B cell (primary cell): ENCODE measurements around the gene DNAH8. TPM values are rescaled to one million over a fixed set of nuclear protein-coding genes. Genes with fewer than 3 reads are reported as not detected.

Experiments
- ATAC-seq: fragments of 200-7000 bp; cut with Tn5 transposase; one replicate; pipeline ENCODE4 v1.10.0; 2021; ENCODE audit warnings: low read depth, mild to moderate bottlenecking, moderate number of reproducible peaks, moderate library complexity
- CTCF ChIA-PET: fragments of 350-600 bp; sonication (Branson Sonifier 250); formaldehyde crosslinking; loops from one replicate; lab custom pipeline; 2021; ENCODE audit warnings: antibody characterized with exemption, inconsistent platforms; lab: Charles Lee
- POLR2A ChIA-PET: fragments of 350-600 bp; sonication (Branson Sonifier 250); formaldehyde crosslinking; loops from one replicate; lab custom pipeline; 2021; ENCODE audit warnings: antibody characterized with exemption; lab: Charles Lee
- DNase-seq: peaks from one replicate; pipeline ENCODE4 v3.0.0; 2013
- H2AFZ ChIP-seq: 2 replicates; pipeline ENCODE4 v1.6.1; 2012; ENCODE audit warnings: mild to moderate bottlenecking, low read depth, low read length; ENCODE audit not compliant: insufficient read depth, poor library complexity, severe bottlenecking
- H3K27ac ChIP-seq, 2 donors: 1 replicate in 1 of 2; 2 replicates in 1 of 2; pipeline ENCODE4 v1.5.1; 2012 to 2013; ENCODE audit warnings: low read length in 2 of 2, mild to moderate bottlenecking in 2 of 2, moderate library complexity in 1 of 2
- H3K27me3 ChIP-seq, 4 experiments: fragments of 200-600 bp in 1 of 4; sonication (generic) in 1 of 4; replicated peaks in 1 of 4; 1 replicate in 2 of 4; 2 replicates in 2 of 4; pipeline versions ENCODE4 v1.6.1 to v1.7.0; 2013 to 2016; ENCODE audit warnings: low read length in 3 of 4, mild to moderate bottlenecking in 2 of 4, mixed read lengths in 1 of 4, moderate library complexity in 1 of 4; ENCODE audit not compliant: insufficient read depth in 4 of 4, control insufficient read depth in 3 of 4; ENCODE audit errors: control extremely low read depth in 1 of 4
- H3K36me3 ChIP-seq, 2 experiments: replicated peaks in 1 of 2; 1 replicate in 1 of 2; 2 replicates in 1 of 2; pipeline versions ENCODE4 v1.6.1 to v1.7.1; 2013; ENCODE audit warnings: low read length in 1 of 2; ENCODE audit not compliant: insufficient read depth in 2 of 2, control insufficient read depth in 1 of 2; ENCODE audit errors: control extremely low read depth in 1 of 2, extremely low read depth in 1 of 2
- H3K4me1 ChIP-seq, 2 donors: fragments of 200-600 bp in 1 of 2; sonication (generic) in 1 of 2; 1 replicate in 1 of 2; 2 replicates in 1 of 2; pipeline versions ENCODE4 v1.5.1 to v1.6.1; 2013 to 2017; ENCODE audit warnings: low read length in 2 of 2; ENCODE audit not compliant: control insufficient read depth in 2 of 2, insufficient read depth in 2 of 2
- H3K4me2 ChIP-seq: replicated peaks from 2 replicates; pipeline ENCODE3; 2012; ENCODE audit warnings: mild to moderate bottlenecking, low read depth, low read length; ENCODE audit not compliant: poor library complexity, severe bottlenecking
- H3K4me3 ChIP-seq, 5 experiments: fragments of 200-600 bp in 1 of 5; sonication (generic) in 1 of 5; 1 replicate in 3 of 5; 2 replicates in 2 of 5; pipeline versions ENCODE4 v1.5.1 to v1.7.0; 2011 to 2016; ENCODE audit warnings: low read length in 4 of 5, mild to moderate bottlenecking in 4 of 5, low read depth in 2 of 5, control low read depth in 1 of 5, moderate library complexity in 1 of 5; ENCODE audit not compliant: insufficient read depth in 1 of 5; ENCODE audit errors: control extremely low read depth in 1 of 5, extremely low read depth in 1 of 5
- H3K79me2 ChIP-seq: fragments of 200-600 bp; sonication (generic); one replicate; pipeline ENCODE4 v1.6.0; 2016; ENCODE audit warnings: low read length; ENCODE audit not compliant: control insufficient read depth, insufficient read depth
- H3K9ac ChIP-seq: fragments of 200-600 bp; sonication (generic); 2 replicates; pipeline ENCODE4 v1.6.1; 2017; ENCODE audit warnings: mild to moderate bottlenecking, low read length, moderate library complexity
- H3K9me3 ChIP-seq, 3 donors: one replicate each; pipeline versions ENCODE4 v1.6.1 to v1.7.1; 2013; ENCODE audit warnings: low read length in 2 of 3; ENCODE audit not compliant: control insufficient read depth in 2 of 3, insufficient read depth in 1 of 3; ENCODE audit errors: control extremely low read depth in 1 of 3
- H4K20me1 ChIP-seq: 2 replicates; pipeline ENCODE4 v1.6.0; 2012; ENCODE audit warnings: mild to moderate bottlenecking, low read length; ENCODE audit not compliant: insufficient read depth, control insufficient read depth, poor library complexity, severe bottlenecking
- H3K27ac Mint-ChIP-seq: one replicate; pipeline ENCODE4 v1.8.0; 2021; ENCODE audit warnings: mixed read lengths
- H3K27me3 Mint-ChIP-seq: one replicate; pipeline ENCODE4 v1.8.0; 2021; ENCODE audit warnings: mixed read lengths
- H3K4me1 Mint-ChIP-seq: one replicate; pipeline ENCODE4 v1.8.0; 2021; ENCODE audit warnings: mixed read lengths
- H3K4me3 Mint-ChIP-seq: one replicate; pipeline ENCODE4 v1.8.0; 2021; ENCODE audit warnings: mixed read lengths
- H3K9me3 Mint-ChIP-seq: one replicate; pipeline ENCODE4 v1.8.0; 2022; ENCODE audit warnings: mixed read lengths; ENCODE audit not compliant: insufficient read depth
- EZH2 ChIP-seq: IDR thresholded peaks from 2 replicates; pipeline ENCODE4 v1.6.1; 2012; ENCODE audit warnings: borderline replicate concordance, low read depth, mild to moderate bottlenecking, moderate library complexity, low read length; ENCODE audit not compliant: insufficient read depth, poor library complexity, severe bottlenecking
- WGBS: methylation state at CpG from one replicate; pipeline ENCODE4 v1.1.5; 2013; ENCODE audit warnings: missing lambda C conversion rate; ENCODE audit not compliant: insufficient coverage; 5-methylcytosine and 5-hydroxymethylcytosine counted together
- intact Hi-C: fragments of 100-400 bp; cut with micrococcal nuclease; formaldehyde crosslinking; loops from one replicate; pipeline ENCODE4 v1.10.0; 2022
- polyA plus RNA-seq: library from polyadenylated mRNA; depleted of rRNA; stranded (reverse); fragments of >200 nt; gene quantifications from 2 replicates; pipeline ENCODE4 v1.2.3, GENCODE V29; 2012
- total RNA-seq, 2 donors: library from RNA; stranded (reverse); fragments of 120-200 nt in 1 of 2; gene quantifications; 1 replicate in 1 of 2; 2 replicates in 1 of 2; pipeline versions ENCODE4 v1.2.3 to v1.2.4, GENCODE V29; 2013 to 2022
- TF ChIP-seq, protein P1 (sequence below): fragments of 200-600 bp; IDR thresholded peaks from one replicate; pipeline ENCODE4 v1.8.0; 2022; ENCODE audit warnings: antibody characterized with exemption, mild to moderate bottlenecking

Gene DNAH8
- total and polyA plus RNA-seq, 2 donors (not counting 1 experiment from before 2014, with no cell fraction given), result 0.69 to 1.1 TPM

DNA sequence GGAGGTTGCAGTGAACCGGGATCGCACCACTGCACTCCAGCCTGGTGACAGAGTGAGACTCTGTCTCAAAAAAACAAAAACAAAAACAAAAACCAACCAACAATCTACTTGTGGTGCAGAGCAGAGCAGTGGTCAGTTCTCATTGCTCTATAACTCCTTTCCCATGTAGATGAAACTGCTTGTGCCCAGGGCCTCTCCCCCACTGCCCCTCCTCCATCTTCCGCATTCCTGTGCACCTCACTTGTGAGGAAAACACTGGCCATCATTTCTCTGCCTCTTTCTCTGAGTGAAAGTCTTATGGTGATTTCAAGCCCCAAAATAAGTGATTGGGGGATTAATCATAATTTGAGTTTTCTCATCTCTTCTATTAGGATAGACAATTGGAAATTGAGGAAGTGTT is 269.6 kb downstream of the DNAH8 start:
- H3K27me3 ChIP-seq, result peaks cover 0 to 3% (median 0%) of the 10 kb centered on the region in 4 experiments
- no peak for ATAC-seq
- H3K4me1 ChIP-seq, result no peaks in the 10 kb centered on the region
- DNase-seq, result no peak
- no peaks in the 10 kb centered on the region for H3K79me2 ChIP-seq
- H3K9me3 ChIP-seq, result no peaks in the 10 kb centered on the region
- H3K27ac Mint-ChIP-seq, result no peak overlapping the region
- H3K4me3 ChIP-seq, result no peak overlapping the region
- H3K9ac ChIP-seq, result no peak overlapping the region
- no peak overlapping the region for H3K4me3 Mint-ChIP-seq
- no peak overlapping the region for H3K4me2 ChIP-seq
- no peaks in the 10 kb centered on the region for H3K4me1 Mint-ChIP-seq
- TF ChIP-seq, protein P1, sequence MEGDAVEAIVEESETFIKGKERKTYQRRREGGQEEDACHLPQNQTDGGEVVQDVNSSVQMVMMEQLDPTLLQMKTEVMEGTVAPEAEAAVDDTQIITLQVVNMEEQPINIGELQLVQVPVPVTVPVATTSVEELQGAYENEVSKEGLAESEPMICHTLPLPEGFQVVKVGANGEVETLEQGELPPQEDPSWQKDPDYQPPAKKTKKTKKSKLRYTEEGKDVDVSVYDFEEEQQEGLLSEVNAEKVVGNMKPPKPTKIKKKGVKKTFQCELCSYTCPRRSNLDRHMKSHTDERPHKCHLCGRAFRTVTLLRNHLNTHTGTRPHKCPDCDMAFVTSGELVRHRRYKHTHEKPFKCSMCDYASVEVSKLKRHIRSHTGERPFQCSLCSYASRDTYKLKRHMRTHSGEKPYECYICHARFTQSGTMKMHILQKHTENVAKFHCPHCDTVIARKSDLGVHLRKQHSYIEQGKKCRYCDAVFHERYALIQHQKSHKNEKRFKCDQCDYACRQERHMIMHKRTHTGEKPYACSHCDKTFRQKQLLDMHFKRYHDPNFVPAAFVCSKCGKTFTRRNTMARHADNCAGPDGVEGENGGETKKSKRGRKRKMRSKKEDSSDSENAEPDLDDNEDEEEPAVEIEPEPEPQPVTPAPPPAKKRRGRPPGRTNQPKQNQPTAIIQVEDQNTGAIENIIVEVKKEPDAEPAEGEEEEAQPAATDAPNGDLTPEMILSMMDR, result no peak
- no peak for TF ChIP-seq EZH2
- POLR2A ChIA-PET, result no interaction called here
- CTCF ChIA-PET, result no interaction called here
- no peaks in the 10 kb centered on the region for H3K36me3 ChIP-seq
- H3K9me3 Mint-ChIP-seq, result no peaks in the 10 kb centered on the region
- intact Hi-C loops, result no loop called here
- 100% methylated on average over 2 of the region's 3 CpGs for WGBS
- peaks cover 3% of the 10 kb centered on the region for H3K27me3 Mint-ChIP-seq
- H4K20me1 ChIP-seq, result no peaks in the 10 kb centered on the region
- H2AFZ ChIP-seq, result no peak overlapping the region
- no peak overlapping the region for H3K27ac ChIP-seq

GRCh38 chr6:38985839-38986238 is 270.7 kb downstream of the DNAH8 start:
- H3K27me3 ChIP-seq, result peaks cover 0 to 3% (median under 1%) of the 10 kb centered on the region in 4 experiments
- no peak overlapping the region for H3K9ac ChIP-seq
- WGBS, result no CpG with 5 or more reads among the region's 3 CpGs
- Mint-ChIP-seq H3K27me3 (peaks cover 3% of the 10 kb centered on the region), H3K4me1 (no peaks in the 10 kb centered on the region), H3K27ac (no peak overlapping the region), H3K4me3 (no peak overlapping the region), H3K9me3 (no peaks in the 10 kb centered on the region)
- POLR2A ChIA-PET, result no interaction called here
- H3K36me3 ChIP-seq, result no peaks in the 10 kb centered on the region
- no peak overlapping the region for H3K4me3 ChIP-seq
- no peaks in the 10 kb centered on the region for H3K79me2 ChIP-seq
- no peaks in the 10 kb centered on the region for H4K20me1 ChIP-seq
- TF ChIP-seq EZH2, result no peak
- TF ChIP-seq, protein P1, result no peak
- no peak overlapping the region for H3K27ac ChIP-seq
- intact Hi-C loops, result no loop called here
- H2AFZ ChIP-seq, result no peak overlapping the region
- no peak overlapping the region for H3K4me2 ChIP-seq
- CTCF ChIA-PET, result interaction anchor here (1.3 kb wide), 1 partner anchor 317 kb away, joined by 3 read pairs; no protein-coding TSS in a partner anchor
- no peak for ATAC-seq
- DNase-seq, result no peak
- no peaks in the 10 kb centered on the region for H3K4me1 ChIP-seq
- H3K9me3 ChIP-seq, result no peaks in the 10 kb centered on the region
